OCI-LY7 (cell line): ENCODE results near the gene GPR27. TPM values are rescaled to one million over a fixed set of nuclear protein-coding genes. Genes with fewer than 3 reads are reported as not detected.

Source experiments
- BruUV-seq: library from RNA; stranded (reverse); fragments of 400-500 nt; replicated peaks from 2 replicates; lab custom pipeline; 2021; lab: Mats Ljungman, UMichigan
- CTCF ChIA-PET: fragments of 300-600 bp; sonication (Branson Sonifier 250); formaldehyde crosslinking; loops from one replicate; lab custom pipeline; 2022; ENCODE audit warnings: antibody characterized with exemption; ENCODE audit not compliant: unreplicated experiment; lab: Charles Lee
- POLR2A ChIA-PET: fragments of 300-600 bp; sonication (Branson Sonifier 250); formaldehyde crosslinking; loops from one replicate; lab custom pipeline; 2022; ENCODE audit warnings: antibody characterized with exemption; lab: Charles Lee
- DNase-seq: peaks from one replicate; pipeline ENCODE4 v3.0.0-alpha.2; 2015; ENCODE audit warnings: low spot score
- H2AFZ ChIP-seq: fragments of 200-600 bp; sonication (generic), shearing (Covaris generic); 2 replicates; pipeline ENCODE4 v1.6.1; 2014; ENCODE audit warnings: mild to moderate bottlenecking, antibody characterized with exemption, low read length, moderate library complexity
- H3K27ac ChIP-seq: fragments of 200-600 bp; sonication (generic); 2 replicates; pipeline ENCODE4 v1.5.1; 2014; ENCODE audit warnings: mixed run types, low read depth, mild to moderate bottlenecking, moderate library complexity, low read length, inconsistent platforms; ENCODE audit not compliant: poor library complexity, severe bottlenecking
- H3K36me3 ChIP-seq: fragments of 200-600 bp; sonication (generic); 2 replicates; pipeline ENCODE4 v1.6.1; 2014; ENCODE audit warnings: mild to moderate bottlenecking, antibody characterized with exemption, low read length, moderate library complexity, mixed read lengths; ENCODE audit not compliant: insufficient read depth
- H3K4me1 ChIP-seq: fragments of 200-600 bp; sonication (generic); 2 replicates; pipeline ENCODE4 v1.5.1; 2014; ENCODE audit warnings: mild to moderate bottlenecking, low read length; ENCODE audit not compliant: insufficient read depth, poor library complexity, severe bottlenecking
- H3K4me2 ChIP-seq: fragments of 200-600 bp; sonication (generic); 2 replicates; pipeline ENCODE4 v1.6.1; 2014; ENCODE audit warnings: mild to moderate bottlenecking, low read length
- H3K4me3 ChIP-seq: fragments of 200-600 bp; sonication (generic); 2 replicates; pipeline ENCODE4 v1.5.1; 2014; ENCODE audit warnings: mild to moderate bottlenecking, low read depth, low read length; ENCODE audit not compliant: poor library complexity, severe bottlenecking
- H3K79me2 ChIP-seq: fragments of 200-600 bp; sonication (generic); 2 replicates; pipeline ENCODE4 v1.6.1; 2016; ENCODE audit warnings: low read depth, mild to moderate bottlenecking, low read length, moderate library complexity, mixed read lengths; ENCODE audit not compliant: insufficient read depth
- H3K9me2 ChIP-seq: fragments of 200-600 bp; sonication (generic); 2 replicates; pipeline ENCODE4 v1.6.1; 2016; ENCODE audit warnings: mild to moderate bottlenecking, low read length, mixed read lengths; ENCODE audit not compliant: insufficient read depth
- H3K9me3 ChIP-seq: fragments of 200-600 bp; sonication (generic); 2 replicates; pipeline ENCODE4 v1.6.1; 2014; ENCODE audit warnings: mild to moderate bottlenecking, mixed run types, low read length, mixed read lengths
- H4K20me1 ChIP-seq: fragments of 200-600 bp; sonication (generic); 2 replicates; pipeline ENCODE4 v1.6.1; 2014; ENCODE audit warnings: mild to moderate bottlenecking, antibody characterized with exemption, low read length, moderate library complexity, mixed read lengths; ENCODE audit not compliant: insufficient read depth
- EZH2phosphoT487 ChIP-seq: fragments of 200-600 bp; sonication (generic); IDR thresholded peaks from 2 replicates; pipeline ENCODE4 v1.6.1; 2018; ENCODE audit warnings: low read depth, borderline replicate concordance, mild to moderate bottlenecking, mixed run types, antibody characterized with exemption, low read length, moderate library complexity, mixed read lengths
- intact Hi-C: fragments of 100-400 bp; cut with micrococcal nuclease; formaldehyde crosslinking; loops from one replicate; pipeline ENCODE4 v1.10.0; 2022; ENCODE audit not compliant: unreplicated experiment
- total RNA-seq, 2 experiments: library from RNA; depleted of rRNA in 1 of 2; stranded (reverse); fragments of >200 nt in 1 of 2; shearing (Covaris generic) in 1 of 2; gene quantifications; 2 replicates each; pipeline ENCODE4 v1.2.3, GENCODE V29; 2014 to 2022
- TF ChIP-seq, protein P1 (sequence below): fragments of 200-600 bp; sonication (generic); conservative IDR thresholded peaks from 2 replicates; pipeline ENCODE4 v1.5.1; 2014; ENCODE audit warnings: mild to moderate bottlenecking, antibody characterized with exemption, low read length, moderate library complexity, mixed read lengths

The GPR27 gene
- total RNA-seq, 2 experiments from 2014 or later: not detected

DNA sequence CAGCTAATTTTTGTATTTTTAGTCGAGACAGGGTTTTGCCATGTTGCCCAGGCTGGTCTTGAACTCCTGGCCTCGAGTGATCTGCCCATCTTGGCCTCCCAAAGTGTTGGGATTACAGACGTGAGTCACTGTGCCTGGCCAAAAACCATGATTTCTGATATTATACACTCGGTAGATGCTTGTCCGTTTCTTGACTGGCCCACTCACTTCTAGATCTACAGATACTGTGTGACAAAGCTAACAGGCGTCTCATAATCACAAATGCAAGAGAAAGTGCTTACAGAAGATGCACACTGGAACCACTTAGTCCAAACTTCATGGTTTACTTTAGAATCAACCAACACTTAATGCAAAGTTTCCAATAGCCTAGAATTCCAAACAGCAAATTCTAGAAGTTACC, 22.9 kb downstream of the GPR27 start:
- Histone ChIP-seq H2AFZ (no peak overlapping the region), H3K4me2 (no peak overlapping the region), H3K9me3 (no peaks in the 10 kb centered on the region), H4K20me1 (no peaks in the 10 kb centered on the region), H3K4me1 (no peaks in the 10 kb centered on the region), H3K4me3 (no peak overlapping the region), H3K79me2 (no peaks in the 10 kb centered on the region), H3K36me3 (no peaks in the 10 kb centered on the region), H3K27ac (no peak overlapping the region), H3K9me2 (no peaks in the 10 kb centered on the region)
- CTCF ChIA-PET: no interaction called here
- no peak for DNase-seq
- POLR2A ChIA-PET: no interaction called here
- intact Hi-C loops: no loop called here
- TF ChIP-seq EZH2phosphoT487: no peak
- TF ChIP-seq, protein P1, sequence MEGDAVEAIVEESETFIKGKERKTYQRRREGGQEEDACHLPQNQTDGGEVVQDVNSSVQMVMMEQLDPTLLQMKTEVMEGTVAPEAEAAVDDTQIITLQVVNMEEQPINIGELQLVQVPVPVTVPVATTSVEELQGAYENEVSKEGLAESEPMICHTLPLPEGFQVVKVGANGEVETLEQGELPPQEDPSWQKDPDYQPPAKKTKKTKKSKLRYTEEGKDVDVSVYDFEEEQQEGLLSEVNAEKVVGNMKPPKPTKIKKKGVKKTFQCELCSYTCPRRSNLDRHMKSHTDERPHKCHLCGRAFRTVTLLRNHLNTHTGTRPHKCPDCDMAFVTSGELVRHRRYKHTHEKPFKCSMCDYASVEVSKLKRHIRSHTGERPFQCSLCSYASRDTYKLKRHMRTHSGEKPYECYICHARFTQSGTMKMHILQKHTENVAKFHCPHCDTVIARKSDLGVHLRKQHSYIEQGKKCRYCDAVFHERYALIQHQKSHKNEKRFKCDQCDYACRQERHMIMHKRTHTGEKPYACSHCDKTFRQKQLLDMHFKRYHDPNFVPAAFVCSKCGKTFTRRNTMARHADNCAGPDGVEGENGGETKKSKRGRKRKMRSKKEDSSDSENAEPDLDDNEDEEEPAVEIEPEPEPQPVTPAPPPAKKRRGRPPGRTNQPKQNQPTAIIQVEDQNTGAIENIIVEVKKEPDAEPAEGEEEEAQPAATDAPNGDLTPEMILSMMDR: no peak
- BruUV-seq: no TSS peak

DNA sequence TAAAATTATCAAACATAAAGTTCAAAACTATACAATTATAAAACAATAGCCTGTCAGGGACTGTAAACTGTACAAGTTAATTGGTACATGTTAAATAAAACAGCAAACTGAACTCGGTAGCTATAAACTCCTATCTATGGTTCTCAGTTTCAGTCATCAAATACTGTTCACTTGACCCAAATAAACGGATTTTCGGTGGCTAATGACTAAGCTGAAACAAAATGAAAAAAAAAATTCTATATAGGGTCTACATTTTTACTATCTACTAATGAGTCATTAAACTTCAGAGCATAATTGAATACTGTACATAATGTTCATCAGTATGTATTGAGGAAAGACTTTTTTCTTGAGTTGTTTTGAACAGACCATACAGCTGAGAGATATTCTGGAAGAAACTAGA, 24.7 kb downstream of the GPR27 start:
- H4K20me1 ChIP-seq: no peaks in the 10 kb centered on the region
- CTCF ChIA-PET: no interaction called here
- H3K9me3 ChIP-seq: no peaks in the 10 kb centered on the region
- TF ChIP-seq EZH2phosphoT487: 0 out of 2 replicates have a peak, but pooled peaks have one; percentile 47
- TF ChIP-seq, protein P1: no peak
- POLR2A ChIA-PET: interaction anchor here (0.6 to 1.0 kb wide), 4 partner anchors 14 to 916 kb away, joined by 3 to 5 read pairs (median 4); no protein-coding TSS in a partner anchor
- intact Hi-C loops: no loop called here
- DNase-seq: no peak
- no peak overlapping the region for H3K4me2 ChIP-seq
- no peak overlapping the region for H3K27ac ChIP-seq
- H3K4me1 ChIP-seq: no peaks in the 10 kb centered on the region
- no peak overlapping the region for H2AFZ ChIP-seq
- H3K9me2 ChIP-seq: no peaks in the 10 kb centered on the region
- BruUV-seq: no TSS peak
- no peaks in the 10 kb centered on the region for H3K79me2 ChIP-seq
- H3K4me3 ChIP-seq: no peak overlapping the region
- H3K36me3 ChIP-seq: no peaks in the 10 kb centered on the region

DNA sequence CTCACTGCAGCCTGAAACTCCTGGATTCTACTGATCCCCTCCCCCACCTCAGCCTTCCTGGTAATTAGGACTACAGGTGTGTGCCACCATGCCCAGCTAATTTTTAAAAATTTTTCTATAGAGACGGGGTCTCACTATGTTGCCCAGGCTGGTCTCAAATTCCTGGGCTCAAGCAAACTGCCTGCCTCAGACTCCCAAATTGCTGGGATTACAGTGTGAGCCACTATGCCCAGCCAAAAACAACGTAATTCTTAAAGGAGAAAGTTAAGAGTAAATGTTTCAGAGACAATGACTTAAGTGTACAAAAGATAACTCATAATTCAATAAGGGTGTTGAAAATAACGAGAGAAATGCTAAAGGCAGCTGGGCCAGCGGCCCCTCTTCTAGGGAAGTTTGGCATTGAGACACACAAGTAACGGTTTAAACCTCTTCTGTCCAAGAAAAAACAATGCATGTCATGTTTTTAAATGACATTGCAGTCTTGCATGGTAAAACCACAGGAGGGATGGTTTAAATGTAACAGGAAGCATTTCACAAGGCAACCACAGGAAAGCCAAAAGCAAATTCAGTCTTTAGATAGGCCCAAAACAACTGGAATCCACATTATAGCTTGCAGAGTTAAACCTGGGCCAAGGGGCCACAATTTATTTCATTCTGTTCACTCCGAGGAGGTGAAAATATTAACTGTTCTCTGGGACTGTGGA, 26.2 kb downstream of the GPR27 start:
- H3K4me1 ChIP-seq: no peaks in the 10 kb centered on the region
- no peak for DNase-seq
- no peaks in the 10 kb centered on the region for H3K36me3 ChIP-seq
- H4K20me1 ChIP-seq: no peaks in the 10 kb centered on the region
- intact Hi-C loops: no loop called here
- no peaks in the 10 kb centered on the region for H3K9me3 ChIP-seq
- BruUV-seq: no TSS peak
- TF ChIP-seq, protein P1: no peak
- no peak for TF ChIP-seq EZH2phosphoT487
- H3K27ac ChIP-seq: no peak overlapping the region
- H2AFZ ChIP-seq: no peak overlapping the region
- no peak overlapping the region for H3K4me3 ChIP-seq
- H3K79me2 ChIP-seq: no peaks in the 10 kb centered on the region
- POLR2A ChIA-PET: no interaction called here
- no peaks in the 10 kb centered on the region for H3K9me2 ChIP-seq
- CTCF ChIA-PET: interaction anchor here (0.6 kb wide), 1 partner anchor 829 kb away, joined by 3 read pairs; no protein-coding TSS in a partner anchor
- no peak overlapping the region for H3K4me2 ChIP-seq
